GM12865 (cell line): ENCODE measurements around the gene C2CD4C.
"Not testable (repeated sequence)": the region's sequence is repeated elsewhere in the genome, so short reads cannot be mapped to it uniquely, and the experiment has no call there.

Experiments used
- DNase-seq: peaks from one replicate; pipeline ENCODE4 v3.0.0; 2010; ENCODE audit warnings: low read depth
- H3K4me3 ChIP-seq: 2 replicates; pipeline ENCODE4 v1.5.1; 2011; ENCODE audit warnings: mild to moderate bottlenecking, low read depth, low read length, control low read depth
- CTCF ChIP-seq: IDR thresholded peaks from 2 replicates; pipeline ENCODE4 v1.5.1; 2011; ENCODE audit warnings: low read length, control low read depth, low read depth, inconsistent platforms; ENCODE audit not compliant: insufficient read depth; ENCODE audit errors: missing control alignments

C2CD4C gene

DNA sequence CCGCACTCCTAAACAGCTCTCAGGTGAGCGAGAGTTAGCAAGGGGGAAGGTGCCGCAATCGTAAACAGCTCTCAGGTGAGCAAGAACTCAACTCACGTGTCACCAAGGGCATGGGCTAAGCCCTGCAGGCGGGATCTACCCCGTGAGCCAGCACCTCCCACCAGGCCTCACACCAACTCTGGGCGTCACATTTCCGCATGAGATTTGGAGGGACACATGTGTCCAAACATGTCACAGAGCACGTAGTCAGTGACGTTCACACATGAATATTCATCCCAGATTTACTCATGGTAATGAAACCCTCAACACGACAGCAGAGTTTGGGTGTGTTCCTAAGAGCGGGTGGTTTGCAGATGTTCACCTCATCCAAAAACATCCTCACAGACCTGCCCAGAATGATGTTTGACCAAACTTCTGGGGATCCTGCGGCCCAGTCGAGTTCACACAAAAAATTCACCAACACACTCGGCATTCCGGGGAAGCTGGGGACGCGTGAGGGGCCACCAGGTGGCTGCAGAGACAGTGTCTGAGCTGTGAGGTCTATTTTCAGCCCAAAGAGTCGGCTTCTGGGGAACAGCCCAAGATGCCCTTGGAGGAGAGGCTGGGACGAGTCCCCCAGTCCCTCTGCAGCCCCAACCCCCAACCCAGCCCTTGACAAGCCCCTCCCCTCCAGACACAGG lies 19.6 kb downstream of the C2CD4C start:
- no peak for TF ChIP-seq CTCF
- no peak for DNase-seq
- no peak overlapping the region for H3K4me3 ChIP-seq

- no peak for TF ChIP-seq CTCF
- H3K4me3 ChIP-seq = no peak overlapping the region
- no peak for DNase-seq
Measured at GRCh38 chr19:388691-389090, 20.3 kb downstream of the C2CD4C start.

GRCh38 chr19:387777-388176 lies 21.2 kb downstream of the C2CD4C start:
- TF ChIP-seq CTCF = no peak

GRCh38 chr19:386632-387301 lies 22.2 kb downstream of the C2CD4C start:
- not testable (repeated sequence) for DNase-seq, H3K4me3 ChIP-seq

More at GRCh38 chr19:387777-388176, 21.2 kb downstream of the C2CD4C start:
- no peak overlapping the region for H3K4me3 ChIP-seq
- no peak for DNase-seq

GRCh38 chr19:386189-386588 lies 22.8 kb downstream of the C2CD4C start:
- DNase-seq, H3K4me3 ChIP-seq: not testable (repeated sequence)

GRCh38 chr19:384799-385169 lies 24.2 kb downstream of the C2CD4C start:
- H3K4me3 ChIP-seq = no peak overlapping the region
- no peak for TF ChIP-seq CTCF
- peak; percentile 21 for DNase-seq

GRCh38 chr19:383922-384798 lies 24.8 kb downstream of the C2CD4C start:
- H3K4me3 ChIP-seq = no peak overlapping the region
- TF ChIP-seq CTCF = no peak
- no peak for DNase-seq
